ENCODE data around the gene PRDX2.

Gene PRDX2

GRCh38 chr19:12793290-12794195, 8.1 kb downstream of the PRDX2 start:
- DNase-seq, result peak; percentile 39 to 96 (median 90)

- DNase-seq, result peak in 8 of 51 donors; percentile 37 to 66 (median 42)
Observed at GRCh38 chr19:12792853-12793289, 8.7 kb downstream of the PRDX2 start.

DNA sequence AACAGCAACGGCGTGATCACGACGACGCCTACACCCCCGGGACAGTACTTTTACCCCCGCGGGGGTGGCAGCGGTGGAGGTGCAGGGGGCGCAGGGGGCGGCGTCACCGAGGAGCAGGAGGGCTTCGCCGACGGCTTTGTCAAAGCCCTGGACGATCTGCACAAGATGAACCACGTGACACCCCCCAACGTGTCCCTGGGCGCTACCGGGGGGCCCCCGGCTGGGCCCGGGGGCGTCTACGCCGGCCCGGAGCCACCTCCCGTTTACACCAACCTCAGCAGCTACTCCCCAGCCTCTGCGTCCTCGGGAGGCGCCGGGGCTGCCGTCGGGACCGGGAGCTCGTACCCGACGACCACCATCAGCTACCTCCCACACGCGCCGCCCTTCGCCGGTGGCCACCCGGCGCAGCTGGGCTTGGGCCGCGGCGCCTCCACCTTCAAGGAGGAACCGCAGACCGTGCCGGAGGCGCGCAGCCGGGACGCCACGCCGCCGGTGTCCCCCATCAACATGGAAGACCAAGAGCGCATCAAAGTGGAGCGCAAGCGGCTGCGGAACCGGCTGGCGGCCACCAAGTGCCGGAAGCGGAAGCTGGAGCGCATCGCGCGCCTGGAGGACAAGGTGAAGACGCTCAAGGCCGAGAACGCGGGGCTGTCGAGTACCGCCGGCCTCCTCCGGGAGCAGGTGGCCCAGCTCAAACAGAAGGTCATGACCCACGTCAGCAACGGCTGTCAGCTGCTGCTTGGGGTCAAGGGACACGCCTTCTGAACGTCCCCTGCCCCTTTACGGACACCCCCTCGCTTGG, 9.3 kb downstream of the PRDX2 start:
- DNase-seq, result peak in 43 of 51 donors; percentile 19 to 77 (median 52)

DNA sequence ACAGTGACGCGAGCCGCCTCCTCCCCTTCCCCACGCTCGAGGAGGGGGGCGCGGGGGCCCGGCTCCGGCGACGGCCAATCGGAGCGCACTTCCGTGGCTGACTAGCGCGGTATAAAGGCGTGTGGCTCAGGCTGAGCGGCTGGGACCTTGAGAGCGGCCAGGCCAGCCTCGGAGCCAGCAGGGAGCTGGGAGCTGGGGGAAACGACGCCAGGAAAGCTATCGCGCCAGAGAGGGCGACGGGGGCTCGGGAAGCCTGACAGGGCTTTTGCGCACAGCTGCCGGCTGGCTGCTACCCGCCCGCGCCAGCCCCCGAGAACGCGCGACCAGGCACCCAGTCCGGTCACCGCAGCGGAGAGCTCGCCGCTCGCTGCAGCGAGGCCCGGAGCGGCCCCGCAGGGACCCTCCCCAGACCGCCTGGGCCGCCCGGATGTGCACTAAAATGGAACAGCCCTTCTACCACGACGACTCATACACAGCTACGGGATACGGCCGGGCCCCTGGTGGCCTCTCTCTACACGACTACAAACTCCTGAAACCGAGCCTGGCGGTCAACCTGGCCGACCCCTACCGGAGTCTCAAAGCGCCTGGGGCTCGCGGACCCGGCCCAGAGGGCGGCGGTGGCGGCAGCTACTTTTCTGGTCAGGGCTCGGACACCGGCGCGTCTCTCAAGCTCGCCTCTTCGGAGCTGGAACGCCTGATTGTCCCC, 10.1 kb downstream of the PRDX2 start, which contains the start of gene JUNB:
Gene JUNB, plus strand, starts transcription at position 142 of the 706 bp plus-strand sequence. Its CDS starts 286 bp downstream, at position 428.
- DNase-seq, result peak; percentile 75 to 99 (median 97)

DNA sequence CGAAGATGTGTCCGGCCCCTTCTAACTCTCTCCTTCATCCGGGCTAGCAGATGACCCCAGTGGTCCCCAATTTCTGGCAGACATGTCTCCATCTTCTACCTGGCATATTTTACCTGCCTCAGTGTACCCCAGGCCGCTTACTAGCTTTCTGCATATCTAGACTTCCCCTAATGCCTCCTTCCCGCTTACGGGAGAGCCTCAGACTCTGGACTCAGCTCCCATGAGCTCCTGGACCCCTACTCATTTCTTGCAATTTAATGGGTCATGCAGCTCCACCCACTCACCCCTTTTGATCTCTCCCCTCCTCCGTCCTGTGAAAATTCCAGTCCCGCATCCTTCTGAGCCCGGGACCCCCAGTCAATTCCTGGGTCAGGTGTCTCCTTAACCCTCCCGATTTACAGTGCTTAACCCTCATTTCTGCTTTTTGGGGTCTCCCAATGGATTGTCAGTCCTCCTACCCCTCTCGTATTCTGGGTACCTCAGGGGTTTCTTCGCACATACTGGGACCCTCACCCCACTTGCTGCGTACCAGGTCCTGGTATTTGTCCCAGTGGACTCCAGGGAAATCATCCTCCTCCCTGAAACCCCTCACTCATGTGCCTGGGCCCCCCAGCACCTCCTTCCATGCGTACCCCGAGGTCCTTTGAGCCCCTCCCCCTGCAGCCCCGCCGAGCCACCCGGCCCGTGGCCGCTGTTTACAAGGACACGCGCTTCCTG, 10.8 kb downstream of the PRDX2 start:
- DNase-seq, result peak in 6 of 51 donors; percentile 7 to 66 (median 36)

GRCh38 chr19:12789904-12790619, 11.5 kb downstream of the PRDX2 start:
- peak in 49 of 51 donors; percentile 25 to 97 (median 92) for DNase-seq

DNA sequence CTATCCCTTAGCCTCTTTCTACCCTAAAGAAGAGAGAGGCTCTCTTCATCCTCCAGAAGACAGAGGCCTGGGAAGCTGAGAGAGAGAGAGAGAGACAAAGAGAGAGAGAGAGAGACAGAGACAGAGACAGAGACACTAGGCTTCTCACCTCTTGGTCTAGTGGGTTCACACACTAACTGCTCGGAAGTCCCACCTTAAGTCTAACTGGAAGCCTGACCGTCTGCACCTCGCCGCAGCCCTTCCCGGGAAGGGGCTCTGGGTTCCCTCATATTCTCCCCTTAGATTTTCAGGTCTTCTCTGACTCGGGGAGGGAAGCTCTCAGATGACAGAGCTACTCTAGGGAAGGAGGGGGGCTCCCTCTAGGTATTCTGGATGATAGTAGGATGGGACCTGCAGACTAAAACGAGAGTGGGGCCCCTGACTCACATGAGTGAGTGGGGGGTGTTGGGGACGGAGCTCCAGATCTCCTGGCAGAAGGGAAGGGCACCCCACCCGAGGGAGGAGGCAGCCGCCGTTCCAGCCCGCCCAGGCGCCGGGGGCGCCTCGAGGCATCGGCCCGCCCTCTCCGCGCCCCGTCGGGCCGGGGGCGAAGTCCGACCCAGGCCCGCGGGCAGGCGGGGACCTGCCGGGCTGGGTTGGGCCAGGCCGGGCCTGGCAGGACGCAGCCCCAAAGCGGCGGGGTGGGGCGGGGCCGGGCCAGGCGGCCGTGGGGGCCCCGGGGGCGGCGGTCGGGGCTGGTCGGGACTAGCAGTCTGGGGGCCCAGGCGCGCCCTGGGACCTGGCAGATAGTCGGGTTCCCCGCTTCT, 12.3 kb downstream of the PRDX2 start:
- peak in 5 of 51 donors; percentile 38 to 70 (median 44) for DNase-seq

- DNase-seq, result peak in 41 of 51 donors; percentile 14 to 78 (median 49)
Observed at GRCh38 chr19:12788682-12789097, 12.9 kb downstream of the PRDX2 start.

DNA sequence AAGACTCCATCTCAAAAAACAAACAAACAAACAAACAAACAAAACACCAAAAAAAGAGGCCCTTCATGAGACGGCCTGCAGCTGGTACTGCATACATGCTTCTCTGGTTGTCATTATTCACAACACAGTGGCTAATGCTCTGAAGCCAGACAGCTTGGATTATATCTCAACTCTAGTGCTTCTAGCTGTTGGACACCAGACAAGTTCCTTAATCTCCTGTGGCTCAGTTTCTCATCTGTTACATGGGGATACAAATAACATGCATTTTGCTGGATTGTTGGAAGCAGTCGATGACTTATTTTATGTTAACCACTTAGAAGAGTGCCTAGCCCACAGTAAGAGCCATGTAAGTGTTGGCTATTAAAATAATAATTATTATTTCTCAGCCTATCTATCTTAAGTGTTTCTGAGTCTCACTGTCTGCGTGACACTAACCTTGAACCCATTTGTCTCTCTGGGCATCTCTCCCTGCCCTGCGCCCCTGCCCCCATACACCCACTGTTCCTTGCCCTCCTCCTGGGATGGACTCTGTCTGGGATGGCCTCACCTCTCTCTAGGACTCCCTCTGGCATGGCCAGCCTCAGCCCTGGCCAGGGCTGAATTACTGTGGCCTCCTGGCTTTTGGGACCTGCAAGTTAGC, 13.4 kb downstream of the PRDX2 start:
- DNase-seq, result no peak

DNA sequence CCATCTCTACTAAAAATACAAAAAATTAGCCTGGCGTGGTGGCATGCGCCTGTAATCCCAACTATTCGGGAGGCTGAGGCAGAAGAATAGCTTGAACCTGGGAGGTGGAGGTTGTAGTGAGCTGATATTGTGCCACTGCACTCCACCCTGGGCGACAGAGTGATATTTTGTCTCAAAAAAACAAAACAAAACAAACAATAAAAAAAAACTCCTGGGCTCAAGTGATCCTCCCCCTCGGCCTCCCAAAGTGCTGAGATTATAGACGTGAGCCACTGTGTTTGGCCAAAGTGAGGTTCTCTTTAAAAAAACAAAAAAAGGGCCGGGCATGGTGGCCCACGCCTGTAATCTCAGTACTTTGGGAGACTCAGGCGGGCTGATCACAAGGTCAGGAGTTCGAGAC, 14.1 kb downstream of the PRDX2 start:
- no peak for DNase-seq

DNA sequence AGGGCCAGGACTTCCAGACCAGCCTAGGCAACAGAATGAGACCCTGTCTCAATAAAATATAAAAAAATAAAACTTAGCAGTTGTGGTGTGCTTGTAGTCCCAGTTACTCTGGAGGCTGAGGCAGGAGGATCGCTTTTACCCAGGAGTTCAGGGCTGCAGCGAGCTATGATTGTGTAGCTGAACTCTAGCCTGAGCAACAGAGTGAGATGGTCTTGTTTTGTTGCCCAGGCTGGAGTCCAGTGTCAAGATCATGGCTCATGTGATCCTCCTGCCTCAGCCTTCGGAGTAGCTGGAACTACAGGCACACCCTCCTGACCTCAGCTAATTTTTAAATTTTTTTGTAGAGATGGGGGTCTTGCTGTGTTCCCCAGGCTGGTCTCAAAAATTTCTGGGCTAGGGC, 14.6 kb downstream of the PRDX2 start:
- DNase-seq, result no peak

- DNase-seq, result peak in 41 of 51 donors; percentile 14 to 74 (median 62)
Observed at GRCh38 chr19:12786141-12786870, 15.3 kb downstream of the PRDX2 start.

GRCh38 chr19:12785431-12786031, 16.1 kb downstream of the PRDX2 start:
- peak in 10 of 51 donors; percentile 9 to 34 (median 22) for DNase-seq

- DNase-seq, result peak in 3 of 51 donors; percentile 3 to 18 (median 3)
Observed at GRCh38 chr19:12784871-12785430, 16.6 kb downstream of the PRDX2 start.

DNA sequence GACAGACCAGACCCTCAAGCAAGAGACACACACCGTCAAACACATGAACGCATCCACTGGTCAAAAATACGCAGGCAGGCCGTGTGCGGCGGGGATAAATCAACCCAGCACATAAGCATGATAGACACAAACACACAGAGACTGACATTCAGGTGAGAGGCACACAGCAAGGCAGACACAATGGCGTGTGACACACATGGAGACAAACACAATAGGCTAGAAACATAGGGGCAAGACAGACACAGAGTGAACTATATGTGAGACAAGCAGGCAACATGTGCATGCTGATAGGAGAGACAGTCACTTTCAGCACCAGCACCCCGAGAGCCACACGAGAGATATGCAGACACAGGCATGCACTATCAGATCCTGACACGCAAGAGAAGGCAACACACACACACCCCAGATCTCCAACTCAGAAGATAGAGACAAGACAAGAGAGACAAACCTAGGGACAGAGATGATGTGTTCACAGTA, 17.2 kb downstream of the PRDX2 start:
- DNase-seq, result peak in 2 of 51 donors; percentile 18 to 22

DNA sequence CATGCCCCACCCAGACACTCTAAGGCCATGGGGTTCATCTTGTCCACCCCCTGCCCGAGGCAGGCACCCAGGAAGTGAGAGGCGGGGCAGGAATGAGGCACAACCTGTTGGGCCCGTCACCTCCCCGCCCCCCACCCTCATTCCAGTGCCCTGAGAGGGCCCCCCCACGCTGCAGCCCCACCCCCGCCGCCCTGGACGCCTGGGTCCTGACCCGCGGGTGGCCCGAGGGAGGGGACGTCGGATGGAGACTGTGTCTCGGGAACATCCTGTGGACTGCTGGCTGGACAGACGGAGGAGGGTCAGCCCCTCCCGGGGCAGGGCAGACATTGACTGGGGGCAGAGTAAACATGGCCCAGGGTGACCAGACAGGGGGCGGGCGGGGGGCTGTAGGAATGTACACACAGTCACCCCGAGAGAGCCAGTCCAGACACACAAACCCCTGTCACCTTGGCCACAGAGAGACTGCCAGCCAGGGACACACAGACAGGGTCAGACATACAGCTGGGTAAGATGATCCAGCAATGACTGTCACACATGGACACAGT, 17.7 kb downstream of the PRDX2 start:
- peak in 13 of 51 donors; percentile 6 to 33 (median 17) for DNase-seq

Measured in hypothalamus (tissue), 51 donors.